Kidney capillary endothelial cell (primary cell): ENCODE data around the gene LMTK2.

Experiments used
- DNase-seq: peaks from one replicate; pipeline ENCODE4 v3.0.0-alpha.2; 2018; ENCODE audit warnings: low spot score

Gene LMTK2

DNA sequence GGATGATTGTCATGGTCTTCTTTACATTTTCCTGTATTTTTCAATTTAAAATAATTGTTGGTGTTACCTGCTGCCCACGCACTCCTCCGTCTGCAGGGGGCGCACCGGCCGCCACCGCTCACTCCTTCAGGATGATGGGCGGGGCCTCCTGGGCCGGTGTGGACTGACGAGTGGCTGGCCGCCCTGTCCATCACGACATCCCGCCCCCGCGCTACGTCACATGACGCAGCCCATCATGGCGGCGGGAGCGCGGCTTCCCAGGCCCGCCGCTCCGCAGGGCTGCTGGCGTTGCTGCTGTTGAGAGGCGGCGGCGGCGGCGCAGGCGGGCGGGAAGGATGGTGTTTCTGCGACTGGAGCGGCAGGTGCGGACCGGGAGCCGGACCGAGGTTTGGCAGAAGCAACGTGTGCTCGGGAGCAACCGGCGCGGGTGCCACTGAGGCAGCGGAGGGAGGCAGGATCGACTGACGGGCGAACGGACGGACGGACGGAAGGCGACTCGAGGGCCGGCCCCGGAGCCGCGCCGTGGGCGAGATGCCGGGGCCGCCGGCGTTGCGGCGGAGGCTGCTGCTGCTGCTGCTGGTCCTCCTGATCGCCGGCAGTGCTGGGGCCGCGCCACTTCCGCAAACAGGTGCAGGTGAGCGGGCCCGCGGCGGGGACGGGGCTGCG, at the start of gene LMTK2:
LMTK2 (plus strand) TSS at position 216 of the 666 bp plus-strand sequence; CDS start at position 532, 316 bp downstream.
- peak; percentile 86 for DNase-seq

DNA sequence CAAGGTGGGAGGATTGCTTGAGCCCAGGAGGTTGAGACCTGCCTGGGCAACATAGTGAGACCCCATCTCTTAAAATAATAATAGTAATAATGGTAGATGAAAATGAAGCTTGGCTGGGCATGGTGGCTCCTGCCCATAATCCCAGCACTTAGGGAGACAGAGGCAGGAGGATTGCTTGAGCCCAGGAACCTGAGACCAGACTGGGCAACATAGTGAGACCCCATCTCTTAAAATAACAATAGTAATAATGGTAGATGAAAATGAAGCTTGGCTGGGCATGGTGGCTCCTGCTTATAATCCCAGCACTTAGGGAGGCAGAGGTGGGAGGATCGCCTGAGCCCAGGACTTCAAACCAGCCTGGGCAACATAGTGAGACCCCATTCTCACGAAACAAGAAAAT, 49.5 kb upstream of the LMTK2 start:
- no peak for DNase-seq

DNA sequence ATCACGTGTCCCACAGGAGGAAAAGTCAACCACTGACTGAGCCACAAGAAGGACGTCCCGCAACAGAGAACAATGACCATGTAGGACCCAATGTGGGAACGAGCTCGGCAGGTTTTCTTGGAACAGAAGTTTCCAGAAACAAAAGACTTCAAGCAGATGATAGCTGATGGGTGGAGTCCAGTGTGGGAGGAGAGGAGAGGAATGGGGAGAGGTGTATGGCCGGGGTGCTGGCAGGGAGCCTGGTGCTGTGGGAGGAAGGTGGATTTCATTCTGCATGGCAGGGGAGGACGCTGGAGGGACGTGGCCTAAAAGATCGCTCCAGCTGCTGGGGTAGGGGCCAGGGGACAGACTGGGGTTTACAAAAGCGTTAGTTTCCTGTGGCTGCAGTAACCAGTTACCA, 48.5 kb upstream of the LMTK2 start:
- DNase-seq: no peak

DNA sequence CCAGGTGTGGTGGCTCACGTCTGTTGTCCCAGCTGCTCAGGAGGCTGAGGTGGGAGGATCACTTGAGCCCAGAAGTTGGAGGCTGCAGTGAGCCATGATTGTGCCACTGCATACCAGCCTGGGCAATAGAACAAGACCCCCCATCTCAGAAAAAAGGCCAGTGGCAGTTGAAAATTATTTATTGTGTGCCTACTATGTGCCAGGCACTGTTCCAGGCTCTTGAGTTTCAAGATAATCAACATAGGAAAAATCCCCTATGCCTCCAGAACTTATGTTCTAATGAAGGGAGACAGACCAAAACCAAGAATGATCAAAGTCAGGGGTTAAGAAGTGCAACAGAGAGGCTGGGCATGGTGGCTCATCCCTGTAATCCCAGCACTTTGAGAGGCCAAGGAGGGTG, 42.4 kb upstream of the LMTK2 start:
- DNase-seq: no peak

DNA sequence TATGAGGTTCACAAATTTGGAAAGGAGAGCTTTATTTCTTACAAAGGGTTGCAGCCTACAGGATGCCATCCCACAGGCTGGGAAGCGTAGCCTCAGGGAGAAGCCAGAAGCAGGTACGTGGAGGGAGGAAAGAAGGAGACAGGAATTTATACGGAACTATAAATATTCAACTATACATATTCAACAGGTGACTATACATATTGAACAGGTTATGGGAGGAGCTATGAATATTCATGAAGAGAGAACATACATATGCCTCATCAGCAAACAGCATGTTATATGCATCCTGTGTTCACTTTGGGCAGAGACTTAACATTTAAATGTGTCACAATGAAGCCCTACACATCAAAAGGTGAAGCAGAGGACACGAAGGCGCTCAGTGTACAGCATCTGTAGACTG, 40.5 kb upstream of the LMTK2 start:
- no peak for DNase-seq

DNA sequence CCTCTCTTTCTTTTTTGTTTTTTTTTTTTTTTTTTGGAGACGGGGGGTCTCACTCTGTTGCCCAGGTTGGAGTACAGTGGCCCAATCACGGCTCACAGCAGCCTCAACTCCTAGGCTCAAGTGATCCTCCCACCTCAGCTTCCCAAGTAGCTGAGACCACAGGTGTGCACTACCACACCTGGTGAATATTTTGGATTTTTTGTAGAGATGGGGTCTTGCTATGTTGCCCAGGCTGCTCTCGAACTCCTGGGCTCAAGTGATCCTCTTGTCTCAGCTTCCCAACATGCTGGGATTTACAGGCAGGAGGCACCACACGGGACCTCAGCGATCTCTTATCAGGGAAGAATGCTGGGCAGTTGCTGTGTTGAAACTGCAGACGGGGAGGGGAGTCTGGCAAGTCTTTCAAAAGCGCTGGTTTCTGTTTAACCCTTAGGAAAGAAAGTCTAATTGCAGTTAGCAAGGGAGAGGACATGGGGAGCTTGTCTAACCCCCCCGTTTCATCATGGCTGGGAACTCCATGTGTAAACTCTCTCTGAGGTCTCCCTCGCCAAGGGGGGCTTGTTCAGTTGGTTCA, 39.6 kb upstream of the LMTK2 start:
- DNase-seq: no peak

DNA sequence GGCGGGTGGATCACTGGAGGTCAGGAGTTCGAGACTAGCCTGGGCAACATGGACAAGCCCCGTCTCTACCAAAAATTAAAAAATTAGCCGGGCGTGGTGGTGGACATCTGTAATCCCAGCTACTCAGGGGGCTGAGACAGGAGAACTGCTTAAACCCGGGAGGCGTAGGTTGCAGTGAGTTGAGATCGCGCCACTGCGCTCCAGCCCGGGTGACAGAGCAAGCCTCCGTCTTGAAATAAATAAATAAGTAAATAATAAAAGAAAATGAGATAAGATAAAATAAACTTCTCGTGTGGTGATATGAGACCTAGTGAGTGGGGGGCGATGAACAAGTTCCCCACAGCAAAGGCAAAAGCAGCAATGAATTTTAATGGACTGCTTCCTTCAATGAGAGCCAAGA, 33.6 kb upstream of the LMTK2 start:
- DNase-seq: no peak

DNA sequence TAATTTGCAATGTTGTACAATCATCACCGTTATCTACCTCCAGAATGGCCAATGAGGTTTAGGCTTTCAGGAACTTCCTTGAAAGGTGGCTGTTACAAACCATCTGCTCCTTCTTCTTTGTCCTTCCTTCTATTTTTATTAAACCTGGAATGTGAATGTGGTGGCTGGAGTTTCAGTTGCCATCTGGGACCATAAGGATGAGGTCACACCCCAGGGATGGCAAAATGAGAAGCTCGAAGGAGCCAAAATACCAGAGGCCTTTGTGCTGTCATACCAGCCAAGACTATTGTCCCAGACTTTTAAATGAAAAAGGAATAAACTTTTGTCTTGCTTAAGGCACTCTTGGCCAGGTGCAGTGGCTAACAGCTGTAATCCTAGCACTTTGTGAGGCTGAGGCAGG, 30.9 kb upstream of the LMTK2 start:
- no peak for DNase-seq

DNA sequence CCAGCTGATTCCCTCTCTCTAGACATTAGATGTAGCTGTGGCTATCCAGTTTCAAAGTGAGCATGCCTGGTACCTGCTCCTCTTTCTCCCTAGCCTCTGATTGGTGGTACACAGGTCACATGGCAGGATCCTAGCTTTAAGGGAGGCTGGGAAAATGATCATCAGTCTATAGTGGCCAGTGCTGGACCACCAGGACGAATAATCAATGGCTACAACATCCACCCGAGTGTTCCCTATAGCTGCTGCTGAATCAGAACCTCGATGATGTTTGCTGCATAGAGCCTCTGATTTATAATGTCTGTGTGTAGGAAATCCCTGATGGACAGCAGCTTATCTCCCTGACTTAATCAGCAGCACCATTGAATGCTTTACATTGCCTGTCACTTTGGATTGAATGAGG, 28.9 kb upstream of the LMTK2 start:
- DNase-seq: no peak

DNA sequence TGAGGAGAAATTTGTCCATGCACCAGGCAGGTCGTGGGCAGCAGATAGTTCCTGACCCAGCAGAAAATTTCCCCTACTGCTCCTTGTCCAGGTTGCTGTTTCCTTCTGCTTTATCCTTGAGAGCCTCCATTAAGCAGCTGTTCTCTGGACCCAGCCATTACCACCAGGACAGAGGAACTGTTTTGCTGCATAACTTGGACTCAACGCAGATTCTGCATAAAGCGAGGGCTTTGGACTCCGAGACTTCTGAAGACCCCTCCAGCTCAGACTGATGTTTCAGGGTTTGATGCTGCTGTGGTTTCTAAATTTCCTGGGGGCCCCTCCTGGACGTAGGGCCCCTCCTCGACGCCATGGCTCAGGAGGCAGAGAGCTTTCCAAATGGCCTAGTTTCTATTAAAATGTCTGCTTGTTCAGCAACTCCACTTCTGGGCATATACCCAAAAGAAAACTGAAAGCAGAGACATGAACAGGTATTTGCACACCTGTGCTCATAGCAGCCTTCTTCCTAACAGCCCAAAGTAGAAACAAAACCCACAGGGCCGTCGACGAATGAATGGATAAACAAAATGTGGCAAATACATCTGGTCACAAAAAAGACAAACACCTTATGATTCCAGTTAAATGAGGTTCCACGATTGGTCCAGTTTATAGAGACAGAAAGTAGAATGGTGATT, 28.3 kb upstream of the LMTK2 start:
- DNase-seq: no peak

DNA sequence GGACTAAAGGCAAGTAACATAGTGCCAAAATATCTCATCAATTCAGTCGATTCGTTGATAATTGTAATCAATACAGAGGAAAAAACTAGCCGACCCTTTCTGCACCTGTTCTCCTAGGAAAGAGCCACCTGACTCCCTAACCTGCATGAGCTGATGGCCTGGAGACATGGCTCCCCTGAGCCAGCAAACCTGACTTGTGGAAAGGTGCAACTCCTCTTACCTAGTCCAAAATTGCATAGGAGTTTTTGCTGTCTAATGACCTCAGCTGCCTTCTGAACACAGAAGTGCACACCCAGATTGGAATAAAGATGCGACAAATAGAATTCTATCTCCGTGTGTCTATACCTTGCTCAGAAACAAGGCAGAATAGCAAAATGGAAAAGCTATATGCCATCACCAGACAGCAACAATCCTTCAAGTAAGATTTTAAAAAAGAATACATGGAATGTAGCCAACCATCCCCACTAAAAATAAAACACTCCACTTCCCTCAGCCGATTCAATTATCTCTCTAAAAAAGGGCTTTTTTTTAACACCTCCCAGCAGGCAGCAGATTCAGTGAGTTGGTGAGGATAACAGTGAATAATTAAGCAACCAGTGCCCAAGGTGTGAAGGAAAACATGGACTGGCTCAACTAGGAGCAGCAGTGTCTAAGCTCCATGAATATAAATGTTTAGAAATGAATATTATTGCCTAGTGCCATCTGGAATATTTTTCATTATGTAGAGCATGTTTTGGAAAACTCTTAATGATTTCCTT, 26.6 kb upstream of the LMTK2 start:
- DNase-seq: no peak

DNA sequence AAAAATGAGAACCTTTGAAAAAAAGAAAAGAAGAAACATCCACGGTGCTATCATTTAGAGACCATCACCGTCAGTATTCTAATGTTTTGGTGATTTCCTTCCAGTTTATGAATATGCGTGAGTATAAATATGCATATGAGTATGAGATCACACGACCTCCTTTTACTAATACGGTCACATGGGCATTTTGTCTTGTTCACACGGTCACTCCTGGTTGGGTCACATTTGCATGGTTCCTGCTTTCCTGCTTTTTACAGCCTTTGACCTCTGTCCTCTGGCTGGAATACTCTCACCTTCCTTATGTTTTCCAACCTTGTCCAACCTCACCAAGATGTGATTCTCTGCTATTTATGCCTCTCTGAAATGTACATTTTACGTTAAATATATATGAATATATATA, 25.3 kb upstream of the LMTK2 start:
- no peak for DNase-seq

DNA sequence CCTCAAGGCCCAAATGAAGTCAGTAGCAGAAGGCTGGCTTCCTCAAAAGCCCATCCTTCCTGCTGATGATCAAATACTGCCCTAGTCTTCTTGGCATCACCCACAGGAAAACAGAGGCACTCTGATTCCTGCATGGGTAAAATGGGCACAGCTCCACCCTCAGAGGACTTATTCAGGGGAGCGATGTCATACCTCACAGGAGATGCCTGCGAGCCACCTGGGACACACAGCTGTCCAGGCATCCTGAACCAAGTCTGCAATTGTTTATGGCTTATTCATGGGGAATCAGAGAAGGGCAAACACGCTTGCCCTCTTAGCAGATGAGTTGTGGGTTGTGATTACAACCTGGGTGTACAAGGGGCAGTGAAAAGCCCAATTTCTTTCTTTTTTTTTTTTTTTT, 22.0 kb upstream of the LMTK2 start:
- DNase-seq: no peak

DNA sequence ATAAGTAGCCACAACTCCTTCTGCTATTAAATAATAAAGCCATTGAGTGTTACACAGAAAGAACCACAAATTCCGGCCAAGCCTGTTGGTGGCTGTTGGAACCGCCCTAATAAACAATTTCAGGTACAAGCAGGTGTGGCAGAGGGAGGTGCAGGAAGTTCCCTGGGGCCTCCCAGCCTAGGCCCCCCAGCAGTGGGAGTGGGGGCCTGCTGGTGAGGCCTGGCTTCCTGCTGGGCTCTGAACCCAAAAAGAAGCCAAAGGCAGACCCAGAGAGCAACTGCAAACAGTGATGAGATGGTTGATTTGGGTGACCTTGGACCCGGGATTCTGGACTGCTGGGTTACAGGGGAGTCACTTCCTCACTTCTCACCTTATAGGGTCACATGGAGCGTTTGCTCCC, 21.0 kb upstream of the LMTK2 start:
- no peak for DNase-seq

DNA sequence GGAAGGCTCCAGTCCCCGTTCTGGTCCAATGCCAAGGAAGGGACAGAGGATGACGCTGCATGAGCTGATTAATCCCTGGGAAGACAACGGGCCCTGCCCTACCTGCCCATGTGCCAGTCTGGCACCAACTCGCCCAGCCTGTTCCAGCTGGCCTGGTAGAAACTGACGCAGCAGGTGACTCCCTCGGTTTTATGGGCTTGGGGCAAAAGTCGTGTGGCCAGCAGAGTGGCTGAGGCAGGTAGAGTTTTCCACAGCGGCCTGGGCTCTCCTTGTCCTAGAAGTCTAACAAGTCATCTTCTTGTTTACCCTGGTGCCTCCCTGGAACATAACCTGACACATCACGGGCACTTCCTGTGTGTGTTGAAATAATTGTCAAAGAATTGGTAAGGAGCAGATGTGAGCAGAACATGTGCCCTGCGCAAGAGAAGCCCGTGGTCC, 20.4 kb upstream of the LMTK2 start:
- no peak for DNase-seq

DNA sequence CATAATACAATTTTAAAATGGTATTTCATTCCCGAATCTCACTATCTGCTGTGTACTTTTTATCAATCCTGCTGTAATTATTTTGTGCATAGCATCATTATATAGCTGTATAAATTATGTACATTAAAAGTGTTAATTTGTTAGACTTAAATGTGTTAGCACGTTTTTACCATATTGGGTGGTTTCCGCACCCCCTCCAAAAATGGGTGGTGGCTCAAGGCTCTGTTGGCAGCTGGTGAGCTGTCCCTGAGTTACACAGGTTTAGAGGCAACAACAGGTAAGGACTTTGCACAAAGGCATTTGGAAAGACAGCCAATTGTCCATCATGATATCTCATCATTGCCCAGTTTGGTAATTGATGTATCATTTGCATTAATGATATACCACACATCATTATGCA, 18.6 kb upstream of the LMTK2 start:
- no peak for DNase-seq

DNA sequence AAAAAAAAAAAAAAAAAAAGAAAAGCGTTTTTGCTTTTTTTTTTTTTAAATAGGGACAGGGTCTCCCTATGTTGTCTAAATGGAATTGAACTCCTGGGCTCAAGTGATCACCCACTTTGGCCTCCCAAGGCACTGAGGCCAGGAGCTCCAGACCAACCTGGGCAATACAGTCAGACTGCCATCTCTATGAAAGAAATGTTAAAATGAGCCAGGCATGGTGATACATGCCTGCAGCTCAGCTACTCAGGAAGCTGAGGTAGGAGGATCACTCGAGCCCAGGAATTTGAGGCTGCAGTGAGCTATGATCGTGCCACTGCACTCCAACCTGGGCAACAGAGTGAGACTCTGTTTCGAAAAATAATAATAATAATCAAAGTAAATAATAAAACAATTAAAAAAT, 16.5 kb upstream of the LMTK2 start:
- no peak for DNase-seq

DNA sequence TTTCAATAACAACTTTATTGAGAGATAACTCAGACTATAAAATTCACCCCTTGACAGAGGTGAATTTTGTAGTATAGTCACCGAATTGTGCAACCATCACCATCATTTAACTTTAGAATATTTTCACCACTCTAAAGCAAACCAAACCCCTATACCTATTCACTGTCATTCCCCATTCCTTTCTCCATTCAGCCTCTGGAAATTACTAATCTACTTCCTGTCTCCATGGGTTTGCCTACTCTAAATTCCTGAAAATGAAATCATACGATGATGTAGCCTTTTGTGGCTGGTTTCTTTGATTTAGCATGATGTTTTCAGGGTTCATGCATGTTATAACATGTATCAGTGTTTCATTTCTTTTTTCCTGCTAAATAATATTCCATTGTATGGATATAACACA, 15.6 kb upstream of the LMTK2 start:
- DNase-seq: peak; percentile 60

DNA sequence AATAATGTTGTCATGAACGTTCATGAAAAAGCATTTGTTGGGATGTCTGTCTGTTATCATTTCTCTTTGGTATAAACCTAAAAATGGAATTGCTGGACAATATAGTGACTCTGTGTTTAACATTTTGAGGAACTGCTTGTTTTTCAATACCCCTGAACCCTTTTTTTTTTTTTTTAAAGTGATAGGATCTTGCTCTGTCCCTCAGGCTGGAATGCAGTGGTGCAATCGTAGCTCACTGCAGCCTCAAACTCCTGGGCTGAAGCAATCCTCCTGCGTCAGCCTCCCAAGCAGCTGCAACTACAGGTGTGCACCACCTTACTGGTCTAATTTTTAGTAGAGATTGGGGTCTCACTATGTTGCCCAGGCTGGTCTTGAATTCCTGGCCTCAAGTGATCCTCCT, 15.1 kb upstream of the LMTK2 start:
- DNase-seq: no peak

DNA sequence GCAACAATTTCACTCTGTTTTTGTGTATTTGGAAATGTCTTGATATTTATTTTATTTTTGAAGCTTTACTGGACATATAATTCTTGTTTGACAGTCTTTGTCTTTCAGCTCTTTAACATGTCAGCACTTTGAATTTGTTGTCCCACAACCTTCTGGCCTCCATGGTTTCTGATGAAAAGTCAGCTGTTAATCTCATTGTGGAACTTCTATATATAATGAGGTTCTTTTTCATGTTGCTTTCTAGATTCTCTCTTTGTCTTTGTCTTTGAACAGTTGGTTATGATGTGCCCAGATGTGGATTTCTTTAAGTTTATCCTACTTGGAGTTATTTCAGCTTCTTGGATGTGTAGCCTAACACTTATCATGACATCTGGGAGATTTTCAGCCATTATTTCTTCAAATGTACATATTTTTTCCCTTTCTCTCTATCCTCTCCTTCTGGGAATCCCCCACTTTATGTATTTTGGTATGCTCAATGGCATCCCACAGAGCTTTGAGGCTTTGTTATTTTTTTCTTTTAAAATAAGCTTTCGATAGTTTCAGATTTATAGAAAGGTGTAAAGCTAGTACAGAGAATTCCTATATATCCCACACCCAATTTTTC, 9.5 kb upstream of the LMTK2 start:
- no peak for DNase-seq

DNA sequence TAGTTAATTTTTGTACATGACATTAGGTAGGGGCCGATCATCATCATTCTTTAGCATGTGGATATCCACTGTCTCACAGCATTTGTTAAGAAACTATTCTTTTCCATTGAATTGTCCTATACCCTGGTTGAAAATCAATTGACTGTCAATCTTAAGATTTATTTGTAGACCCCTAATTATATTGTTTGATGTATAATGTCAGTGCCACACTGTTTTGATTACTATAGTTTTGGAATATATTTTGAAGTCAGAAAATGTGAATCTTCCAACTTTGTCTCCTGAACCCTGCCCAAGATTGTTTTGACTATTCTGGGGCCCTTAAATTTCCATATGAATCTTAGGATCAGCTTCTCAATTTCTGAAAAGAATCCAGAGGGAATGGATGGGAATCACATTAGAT, 6.6 kb upstream of the LMTK2 start:
- no peak for DNase-seq

DNA sequence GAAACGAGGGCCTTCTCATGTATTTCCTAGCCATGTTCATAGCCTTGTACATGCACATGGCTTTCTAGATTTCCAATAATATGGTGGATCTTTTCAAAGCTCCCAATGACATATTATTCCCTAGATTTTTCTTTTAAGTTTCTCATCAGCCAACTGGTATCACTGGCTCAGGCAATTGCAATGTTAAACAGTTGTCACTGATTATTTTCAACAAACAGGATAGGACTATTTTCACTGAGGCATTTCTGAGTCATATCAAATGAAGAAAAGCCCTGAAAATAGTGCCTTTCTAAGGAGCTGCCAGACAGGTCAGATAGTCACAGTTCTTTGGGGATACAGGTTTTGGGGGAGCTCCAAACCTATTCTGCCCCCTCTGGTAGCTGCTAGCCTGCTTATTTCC, 4.5 kb upstream of the LMTK2 start:
- DNase-seq: no peak
